Measurements from ENCODE around the gene PPP6R3. TPM values are rescaled to one million over a fixed set of nuclear protein-coding genes. Genes with fewer than 3 reads are reported as not detected.
"Not testable (repeated sequence)": the region's sequence is repeated elsewhere in the genome, so short reads cannot be mapped to it uniquely, and the experiment has no call there.

The PPP6R3 gene
- total RNA-seq, 2 donors from 2014 or later = 188 to 189 TPM

DNA sequence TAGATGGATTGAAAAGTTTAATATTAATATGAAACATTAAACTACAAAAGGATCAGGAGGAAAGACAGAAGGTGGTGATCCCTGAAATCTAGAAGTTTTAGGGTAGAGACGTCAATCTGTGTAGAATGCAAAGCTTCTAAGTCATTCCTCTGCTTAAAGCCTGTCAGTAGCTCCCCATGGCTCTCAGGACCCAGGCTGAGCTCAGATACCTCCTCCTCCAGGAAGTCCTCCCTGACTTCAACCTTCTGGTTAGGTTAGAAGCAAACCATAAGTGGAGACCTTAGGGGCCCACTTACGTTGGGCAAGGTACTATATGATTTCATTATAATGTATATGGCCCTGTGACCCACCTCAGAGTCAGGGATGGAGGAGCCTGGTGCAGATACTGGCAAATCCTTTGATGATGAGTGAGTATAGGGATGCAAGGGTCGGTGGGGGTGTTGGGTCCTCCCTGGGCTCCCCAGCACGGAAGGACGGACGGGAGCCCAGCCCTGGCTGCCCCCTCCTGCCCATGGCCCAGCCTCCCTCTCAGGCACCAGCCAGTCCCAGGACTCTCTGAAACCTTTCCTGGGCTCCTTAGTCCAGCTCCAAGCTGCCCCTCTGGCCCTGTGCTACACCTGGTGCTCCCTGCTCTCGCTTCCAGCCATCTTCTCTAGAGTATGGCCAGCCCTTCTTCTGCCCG is 3.2 kb upstream of the PPP6R3 start:
- Mint-ChIP-seq H3K4me3 (no peak overlapping the region), H3K36me3 (no peaks in the 10 kb centered on the region), H3K27me3 (no peaks in the 10 kb centered on the region), H3K27ac (no peak overlapping the region), H3K9me3 (no peaks in the 10 kb centered on the region), H3K4me1 (ENCODE audit: low read depth in 2 of 2) (peaks cover 13 to 16% of the 10 kb centered on the region in 2 donors)
- ATAC-seq = no peak
- DNase-seq (ENCODE audit: low spot score) = no peak

DNA sequence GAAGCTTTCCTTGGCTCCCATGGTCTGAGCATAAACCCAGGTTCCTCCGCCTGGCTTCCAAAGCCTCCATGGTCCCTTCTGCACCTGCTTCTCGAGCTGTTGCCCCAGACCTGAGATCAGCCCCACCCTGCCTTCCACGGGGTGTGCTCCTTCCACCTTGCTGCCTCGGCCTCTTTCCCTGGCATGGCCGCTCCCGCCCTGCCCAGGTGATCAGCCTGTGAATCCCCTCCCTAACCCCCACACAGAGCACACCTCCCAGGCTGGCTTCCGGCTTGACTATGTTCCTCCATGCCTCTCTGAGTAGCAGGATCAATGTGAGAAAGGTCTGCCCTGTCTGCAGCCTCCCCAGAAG is 2.7 kb upstream of the PPP6R3 start:
- no peak overlapping the region for H3K4me3 Mint-ChIP-seq
- no peaks in the 10 kb centered on the region for H3K9me3 Mint-ChIP-seq
- DNase-seq (ENCODE audit: low spot score) (no peak), ATAC-seq (no peak)
- H3K27me3 Mint-ChIP-seq = no peaks in the 10 kb centered on the region
- peaks cover 18 to 21% of the 10 kb centered on the region in 2 donors for H3K4me1 Mint-ChIP-seq (ENCODE audit: low read depth in 2 of 2)
- no peak overlapping the region for H3K27ac Mint-ChIP-seq
- H3K36me3 Mint-ChIP-seq = peaks cover 5% of the 10 kb centered on the region

DNA sequence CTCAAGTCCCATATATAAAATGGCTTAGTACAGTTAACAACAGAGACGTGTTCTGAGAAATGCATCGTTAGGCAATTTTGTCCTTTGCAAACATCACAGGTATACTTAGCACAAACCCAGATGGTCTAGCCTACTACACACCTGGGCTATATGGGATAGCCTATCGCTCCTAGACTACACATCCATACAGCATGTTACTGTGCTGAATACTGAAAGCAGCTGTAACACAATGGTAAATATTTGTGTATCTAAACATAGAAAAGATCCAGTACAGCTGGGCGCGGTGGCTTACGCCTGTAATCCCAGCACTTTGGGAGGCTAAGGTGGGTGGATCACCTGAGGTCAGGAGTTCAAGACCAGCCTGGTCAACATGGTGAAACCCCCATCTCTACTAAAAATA is 2.2 kb upstream of the PPP6R3 start:
- H3K36me3 Mint-ChIP-seq; H3K27me3 Mint-ChIP-seq; ATAC-seq; H3K9me3 Mint-ChIP-seq; DNase-seq (ENCODE audit: low spot score); H3K27ac Mint-ChIP-seq: not testable (repeated sequence)
- Mint-ChIP-seq H3K4me3 (peak overlapping the region; percentile 57), H3K4me1 (ENCODE audit: low read depth in 2 of 2) (peaks cover 21 to 23% of the 10 kb centered on the region in 2 donors)

GRCh38 chr11:68459886-68460740 is 439 bp upstream of the PPP6R3 start:
- Mint-ChIP-seq H3K36me3 (peaks cover 10% of the 10 kb centered on the region), H3K27me3 (no peaks in the 10 kb centered on the region), H3K4me3 (peak overlapping the region; percentile 91), H3K27ac (peak overlapping the region; percentile 89 to 96), H3K4me1 (ENCODE audit: low read depth in 2 of 2) (peaks cover 36% of the 10 kb centered on the region in 2 donors), H3K9me3 (no peaks in the 10 kb centered on the region)
- ATAC-seq (peak; percentile 96 to 97), DNase-seq (ENCODE audit: low spot score) (peak; percentile 97)

- DNase-seq (ENCODE audit: low spot score) = no peak
- no peak for ATAC-seq
- Mint-ChIP-seq H3K27ac (peak overlapping the region; percentile 61 to 81), H3K27me3 (no peaks in the 10 kb centered on the region), H3K4me1 (ENCODE audit: low read depth in 2 of 2) (peaks cover 46 to 47% of the 10 kb centered on the region in 2 donors), H3K9me3 (no peaks in the 10 kb centered on the region), H3K4me3 (peak overlapping the region; percentile 90), H3K36me3 (peaks cover 10% of the 10 kb centered on the region)
Measured at GRCh38 chr11:68461575-68461917, 994 bp downstream of the PPP6R3 start.

GRCh38 chr11:68463714-68464113 is 3.2 kb downstream of the PPP6R3 start:
- H3K9me3 Mint-ChIP-seq = no peaks in the 10 kb centered on the region
- DNase-seq (ENCODE audit: low spot score) (no peak), ATAC-seq (no peak)
- peak overlapping the region; percentile 61 to 81 for H3K27ac Mint-ChIP-seq
- H3K4me1 Mint-ChIP-seq (ENCODE audit: low read depth in 2 of 2) = peaks cover 56 to 65% of the 10 kb centered on the region in 2 donors
- H3K27me3 Mint-ChIP-seq = no peaks in the 10 kb centered on the region
- H3K36me3 Mint-ChIP-seq = peaks cover 14% of the 10 kb centered on the region
- peak overlapping the region; percentile 90 for H3K4me3 Mint-ChIP-seq

DNA sequence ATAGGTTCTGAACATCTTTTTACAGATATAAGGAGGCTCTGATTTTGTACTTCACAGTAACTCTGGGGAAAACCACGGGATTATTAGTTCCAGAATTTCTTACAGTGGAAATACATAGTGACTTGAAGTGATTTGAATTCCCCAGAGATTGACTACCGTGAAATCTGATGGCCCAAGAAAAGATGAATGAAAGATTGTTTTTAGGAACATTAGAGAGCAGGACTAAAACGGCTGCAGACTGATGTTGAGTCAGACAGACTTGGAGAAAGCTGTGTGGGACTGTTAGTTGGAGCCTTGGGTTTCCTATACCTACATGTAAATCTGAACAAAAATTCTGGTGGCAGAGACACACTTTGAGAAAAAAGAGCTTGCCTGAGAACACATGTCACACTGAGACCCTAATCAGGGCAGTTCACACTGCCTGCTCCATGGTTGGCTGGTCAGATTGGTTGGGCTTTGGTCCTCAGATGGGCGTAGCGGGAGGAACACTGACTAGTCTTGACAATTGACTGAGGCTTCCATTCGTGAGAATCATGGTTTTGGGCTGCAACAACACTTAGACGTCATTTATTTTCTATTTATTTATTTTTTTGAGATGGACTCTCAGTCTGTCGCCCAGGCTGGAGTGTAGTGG is 6.8 kb downstream of the PPP6R3 start:
- Mint-ChIP-seq H3K36me3 (peaks cover 17% of the 10 kb centered on the region), H3K27ac (peak overlapping the region; percentile 81 to 82), H3K9me3 (no peaks in the 10 kb centered on the region), H3K4me3 (peak overlapping the region; percentile 80), H3K4me1 (ENCODE audit: low read depth in 2 of 2) (peaks cover 80 to 88% of the 10 kb centered on the region in 2 donors), H3K27me3 (no peaks in the 10 kb centered on the region)
- ATAC-seq = no peak
- no peak for DNase-seq (ENCODE audit: low spot score)

DNA sequence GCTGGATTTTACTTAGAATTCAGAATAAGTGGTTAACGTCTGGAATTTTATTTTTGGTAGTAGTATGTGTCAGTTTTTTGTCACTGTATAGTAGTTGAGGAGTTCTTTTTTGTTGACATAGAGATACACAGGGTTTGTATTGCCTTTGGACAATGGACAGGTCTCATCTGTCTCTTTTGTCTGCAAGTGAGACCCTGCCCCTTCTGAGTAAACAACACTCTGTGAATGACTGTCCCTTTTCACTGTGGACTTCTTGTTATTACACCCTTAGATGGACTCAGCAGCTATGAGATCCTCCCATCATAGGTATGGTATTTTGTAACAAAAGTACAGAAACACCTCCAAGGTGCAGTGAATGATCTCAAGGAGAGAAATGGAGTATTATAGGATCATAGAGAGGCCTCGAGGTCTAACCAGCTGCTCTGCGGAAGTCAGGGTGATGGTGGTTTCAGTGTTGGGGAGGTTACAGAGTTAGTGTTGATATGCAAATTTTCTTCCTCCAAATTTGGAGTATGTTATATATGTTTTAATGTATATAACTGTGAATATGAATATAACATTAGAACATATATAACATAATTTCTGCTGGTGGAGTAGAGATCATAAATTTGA is 7.8 kb downstream of the PPP6R3 start:
- no peak for DNase-seq (ENCODE audit: low spot score)

GRCh38 chr11:68469122-68469521 is 8.6 kb downstream of the PPP6R3 start:
- H3K27me3 Mint-ChIP-seq = no peaks in the 10 kb centered on the region
- no peak for DNase-seq (ENCODE audit: low spot score)
- H3K9me3 Mint-ChIP-seq = no peaks in the 10 kb centered on the region
- H3K27ac Mint-ChIP-seq = peak overlapping the region; percentile 81 to 82
- peak overlapping the region; percentile 81 for H3K4me3 Mint-ChIP-seq
- H3K4me1 Mint-ChIP-seq (ENCODE audit: low read depth in 2 of 2) = peaks cover 82 to 90% of the 10 kb centered on the region in 2 donors
- no peak for ATAC-seq
- peaks cover 8% of the 10 kb centered on the region for H3K36me3 Mint-ChIP-seq

More for the DNA sequence above, 7.8 kb downstream of the PPP6R3 start:
- H3K4me3 Mint-ChIP-seq = peak overlapping the region; percentile 81
- H3K4me1 Mint-ChIP-seq (ENCODE audit: low read depth in 2 of 2) = peaks cover 82 to 90% of the 10 kb centered on the region in 2 donors
- ATAC-seq = peak; percentile 61 to 71
- no peaks in the 10 kb centered on the region for H3K27me3 Mint-ChIP-seq
- H3K9me3 Mint-ChIP-seq = no peaks in the 10 kb centered on the region
- H3K36me3 Mint-ChIP-seq = peaks cover 11% of the 10 kb centered on the region
- peak overlapping the region; percentile 81 to 82 for H3K27ac Mint-ChIP-seq

DNA sequence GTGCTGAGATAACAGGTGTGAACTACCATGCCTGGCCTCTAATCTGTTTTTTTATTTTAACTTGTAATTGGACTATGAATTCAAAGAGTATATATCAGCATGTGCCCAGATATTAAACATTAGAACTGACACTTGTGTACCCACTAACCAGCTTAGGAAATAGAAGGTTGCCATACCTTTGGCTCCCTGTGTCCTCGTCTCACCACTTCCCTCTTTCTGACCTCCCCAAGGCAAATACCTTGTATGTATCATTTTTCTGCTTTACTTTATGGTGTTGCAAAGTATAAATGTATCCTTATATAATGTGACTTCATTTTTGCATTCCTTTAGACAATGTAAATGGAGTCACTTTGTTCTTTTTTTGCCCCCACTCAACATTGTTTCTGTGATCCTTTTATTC is 9.1 kb downstream of the PPP6R3 start:
- Mint-ChIP-seq H3K36me3 (peaks cover 8% of the 10 kb centered on the region), H3K9me3 (no peaks in the 10 kb centered on the region), H3K27me3 (no peaks in the 10 kb centered on the region), H3K27ac (peak overlapping the region; percentile 81 to 82), H3K4me1 (ENCODE audit: low read depth in 2 of 2) (peaks cover 77 to 91% of the 10 kb centered on the region in 2 donors), H3K4me3 (peak overlapping the region; percentile 81)
- no peak for DNase-seq (ENCODE audit: low spot score)
- ATAC-seq = no peak

GRCh38 chr11:68470304-68470811 is 9.8 kb downstream of the PPP6R3 start:
- Mint-ChIP-seq H3K27me3 (no peaks in the 10 kb centered on the region), H3K9me3 (no peaks in the 10 kb centered on the region), H3K4me1 (ENCODE audit: low read depth in 2 of 2) (peaks cover 75 to 88% of the 10 kb centered on the region in 2 donors), H3K36me3 (peaks cover 8% of the 10 kb centered on the region), H3K27ac (peak overlapping the region; percentile 81 to 82), H3K4me3 (peak overlapping the region; percentile 81)
- ATAC-seq (peak; percentile 8 to 31), DNase-seq (ENCODE audit: low spot score) (no peak)

DNA sequence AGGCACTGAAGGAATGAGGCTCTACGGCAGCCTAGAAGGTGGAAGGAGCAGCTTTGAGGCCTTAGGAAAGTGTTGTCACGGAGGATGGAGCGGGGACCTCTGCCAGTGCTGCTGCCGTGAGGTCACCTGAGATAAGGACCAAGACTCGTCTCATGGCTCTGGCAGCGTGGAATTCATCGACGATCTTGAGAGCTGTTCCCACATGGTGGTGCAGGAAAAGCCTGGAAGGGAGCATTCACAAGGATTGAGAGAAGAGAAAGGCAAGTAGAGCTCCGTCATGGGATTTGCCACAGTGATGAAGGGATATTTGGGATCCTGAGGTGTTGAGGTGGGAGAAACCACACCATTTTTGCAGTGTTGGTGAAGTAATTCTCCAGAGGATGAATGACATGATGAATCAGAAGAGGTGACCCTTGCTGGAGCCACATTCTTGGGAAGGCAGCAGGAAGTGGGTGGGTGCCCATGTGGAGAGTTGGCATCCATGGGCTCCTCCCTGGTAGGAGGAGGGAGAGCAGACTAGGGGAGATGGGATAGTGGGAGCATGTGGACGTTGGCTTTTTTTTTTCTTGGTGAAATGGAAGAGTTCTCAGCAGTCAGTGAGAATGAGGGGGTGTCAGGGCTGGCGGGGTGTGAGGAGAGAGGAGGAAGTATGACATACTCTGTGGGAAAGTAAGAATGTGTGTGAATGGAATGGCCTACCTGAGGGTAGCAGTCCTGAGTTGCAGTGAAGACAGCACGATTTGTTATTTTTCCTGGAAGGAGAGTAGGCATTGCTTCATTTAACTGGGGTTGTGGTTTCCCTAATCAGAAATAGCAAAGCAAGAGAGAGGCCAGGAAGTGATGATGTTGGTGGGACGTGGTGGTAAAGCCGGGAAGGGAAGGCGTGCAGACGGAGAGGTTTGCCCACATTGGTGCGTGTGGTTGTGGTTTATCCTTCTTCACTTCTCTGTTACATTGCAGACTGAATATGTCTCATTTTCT is 11.1 kb downstream of the PPP6R3 start:
- H3K27ac Mint-ChIP-seq = peak overlapping the region; percentile 81 to 82
- H3K36me3 Mint-ChIP-seq = peaks cover 8% of the 10 kb centered on the region
- DNase-seq (ENCODE audit: low spot score) (peak; percentile 87), ATAC-seq (peak; percentile 85 to 89)
- peaks cover 66 to 79% of the 10 kb centered on the region in 2 donors for H3K4me1 Mint-ChIP-seq (ENCODE audit: low read depth in 2 of 2)
- H3K27me3 Mint-ChIP-seq = no peaks in the 10 kb centered on the region
- H3K4me3 Mint-ChIP-seq = peak overlapping the region; percentile 81
- H3K9me3 Mint-ChIP-seq = no peaks in the 10 kb centered on the region
